Measurements from ENCODE around the gene OR5L1.

DNA sequence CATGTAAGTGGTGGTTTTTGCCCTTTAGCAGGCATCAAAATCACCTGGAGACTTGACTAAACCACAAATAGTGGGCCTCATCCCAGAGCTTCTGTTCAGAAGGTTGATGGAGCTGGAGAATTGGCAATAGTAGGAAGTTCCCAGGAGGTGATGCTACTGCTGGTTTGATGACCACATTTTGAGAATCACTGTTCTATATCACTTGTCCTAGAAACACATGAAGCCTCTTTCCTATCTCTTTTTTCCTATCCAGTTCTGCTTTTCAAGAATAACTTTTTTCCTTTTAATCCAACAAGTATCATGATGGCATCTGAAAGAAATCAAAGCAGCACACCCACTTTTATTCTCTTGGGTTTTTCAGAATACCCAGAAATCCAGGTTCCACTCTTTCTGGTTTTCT lies 38.0 kb upstream of the OR5L1 start, which contains the start of gene OR5D13:
- no peak for TF ChIP-seq ELF4 (IDR thresholded peaks at IDR 0.05)
- no peak for TF ChIP-seq ARNT (IDR thresholded peaks at IDR 0.05)
- TF ChIP-seq, protein P1, sequence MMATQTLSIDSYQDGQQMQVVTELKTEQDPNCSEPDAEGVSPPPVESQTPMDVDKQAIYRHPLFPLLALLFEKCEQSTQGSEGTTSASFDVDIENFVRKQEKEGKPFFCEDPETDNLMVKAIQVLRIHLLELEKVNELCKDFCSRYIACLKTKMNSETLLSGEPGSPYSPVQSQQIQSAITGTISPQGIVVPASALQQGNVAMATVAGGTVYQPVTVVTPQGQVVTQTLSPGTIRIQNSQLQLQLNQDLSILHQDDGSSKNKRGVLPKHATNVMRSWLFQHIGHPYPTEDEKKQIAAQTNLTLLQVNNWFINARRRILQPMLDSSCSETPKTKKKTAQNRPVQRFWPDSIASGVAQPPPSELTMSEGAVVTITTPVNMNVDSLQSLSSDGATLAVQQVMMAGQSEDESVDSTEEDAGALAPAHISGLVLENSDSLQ (IDR thresholded peaks at IDR 0.05): no peak
- no peak for TF ChIP-seq FOXM1 (IDR thresholded peaks at IDR 0.05; ENCODE audit: borderline replicate concordance)
- TF ChIP-seq TARDBP (IDR thresholded peaks at IDR 0.05): no peak
- no peak for TF ChIP-seq SP1 (IDR thresholded peaks at IDR 0.05)
- TF ChIP-seq L3MBTL2 (conservative IDR thresholded peaks at IDR 0.05): no peak
- TF ChIP-seq BHLHE40 (IDR thresholded peaks at IDR 0.05; ENCODE audit: borderline replicate concordance): no peak
- TF ChIP-seq CTBP1 (IDR thresholded peaks at IDR 0.05; ENCODE audit: borderline replicate concordance): no peak
- TF ChIP-seq FOXA1 (IDR thresholded peaks at IDR 0.05): no peak
- TF ChIP-seq NFRKB (IDR thresholded peaks at IDR 0.05): no peak
- no peak for TF ChIP-seq SUZ12 (IDR thresholded peaks at IDR 0.05)
- TF ChIP-seq FOXK2 (IDR thresholded peaks at IDR 0.05): no peak
